Measurements from ENCODE around the gene RBM20. TPM values are rescaled to one million over a fixed set of nuclear protein-coding genes. Genes with fewer than 3 reads are reported as not detected.
A peak's percentile ranks its signal among the peaks of the same experiment; 100 is the strongest.

The RBM20 gene
- total and polyA plus RNA-seq, 10 of the 15 experiments (the other 5 are each of a cell fraction or from before 2014, with no cell fraction given) = 0.04 to 0.26 (median 0.15) TPM

GRCh38 chr10:110672580-110672919 lies 28.4 kb downstream of the RBM20 start (continued):
- no peak for TF ChIP-seq SIX5 (IDR thresholded peaks at IDR 0.05; ENCODE audit: low read depth, low read length, severe bottlenecking)
- no peak for TF ChIP-seq ESRRA (IDR thresholded peaks at IDR 0.05; ENCODE audit: low read length)
- no peak for TF ChIP-seq POU2F2 (IDR thresholded peaks at IDR 0.05; ENCODE audit: borderline replicate concordance, low read depth, low read length)
- TF ChIP-seq ZBTB40 (IDR thresholded peaks at IDR 0.05; ENCODE audit: borderline replicate concordance) = peak; percentile 67
- 0 out of 2 replicates have a peak, but pooled peaks have one; percentile 11 for TF ChIP-seq RELB (IDR thresholded peaks at IDR 0.05; ENCODE audit: low read depth)
- TF ChIP-seq CHD2 (IDR thresholded peaks at IDR 0.05; ENCODE audit: borderline replicate concordance, low read depth, low read length) = no peak
- TF ChIP-seq PML (IDR thresholded peaks at IDR 0.05; ENCODE audit: low read length) = 0 out of 2 replicates have a peak, but pooled peaks have one; percentile 12
- no peak for TF ChIP-seq RAD21 (IDR thresholded peaks at IDR 0.05; ENCODE audit: insufficient read depth, low read depth, low read length)
- no peak; the same call in 1 of the 2 replicates for TF ChIP-seq GATAD2B (conservative IDR thresholded peaks at IDR 0.05; ENCODE audit: low read depth)
- TF ChIP-seq MLLT1 (IDR thresholded peaks at IDR 0.05) = no peak
- no peak for TF ChIP-seq CREM (IDR thresholded peaks at IDR 0.05; ENCODE audit: low read depth)
- no peak for TF ChIP-seq E2F4 (IDR thresholded peaks at IDR 0.05; ENCODE audit: low read depth, low read length)
- TF ChIP-seq MAX (IDR thresholded peaks at IDR 0.05; ENCODE audit: low read depth, low read length) = no peak
- no peak for TF ChIP-seq YY1 (IDR thresholded peaks at IDR 0.05; ENCODE audit: low read depth, low read length)
- no peak for TF ChIP-seq HCFC1 (IDR thresholded peaks at IDR 0.05; ENCODE audit: low read length)
- no peak for TF ChIP-seq WRNIP1 (IDR thresholded peaks at IDR 0.05; ENCODE audit: borderline replicate concordance, low read depth, low read length)
- no peak for TF ChIP-seq RUNX3 (IDR thresholded peaks at IDR 0.05; ENCODE audit: low read length)
- no peak for TF ChIP-seq YBX1 (IDR thresholded peaks at IDR 0.05)
- no peak for TF ChIP-seq NFXL1 (IDR thresholded peaks at IDR 0.05; ENCODE audit: borderline replicate concordance)
- TF ChIP-seq IRF3 (IDR thresholded peaks at IDR 0.05) = no peak
- no peak for TF ChIP-seq ELK1 (IDR thresholded peaks at IDR 0.05; ENCODE audit: low read depth, low read length)
- no peak for TF ChIP-seq CHD4 (IDR thresholded peaks at IDR 0.05)

All from GM12878 (cell line).